A549 (cell line): ENCODE measurements around the gene PDGFC. TPM values are rescaled to one million over a fixed set of nuclear protein-coding genes. Genes with fewer than 3 reads are reported as not detected.

ENCODE experiments used
- ATAC-seq, 2 experiments: fragments of 200-7000 bp in 1 of 2; fragments of >200 bp in 1 of 2; cut with Nextera tagmentation in 1 of 2; cut with Tn5 transposase in 1 of 2; 3 replicates each; pipeline versions ENCODE4 v1.8.0 to v1.9.1; 2018 to 2020; ENCODE audit warnings: mild to moderate bottlenecking in 1 of 2, moderate library complexity in 1 of 2
- CTCF ChIA-PET: fragments of 300-600 bp; sonication (Branson Sonifier 250); formaldehyde crosslinking; extraction: SDS; loops from one replicate; lab custom pipeline; 2021; ENCODE audit warnings: antibody characterized with exemption, inconsistent platforms; lab: Yijun Ruan, JAX
- POLR2A ChIA-PET: fragments of 350-600 bp; formaldehyde crosslinking; extraction: SDS; loops from one replicate; lab custom pipeline; 2021; ENCODE audit warnings: antibody characterized with exemption, inconsistent platforms; lab: Yijun Ruan, JAX
- DNase-seq, 2 experiments: peaks; one replicate each; pipeline versions ENCODE4 v3.0.0 to v3.0.0-alpha.2; 2011 to 2016; ENCODE audit warnings: low read depth in 1 of 2, low spot score in 1 of 2
- FAIRE-seq: peaks from 2 replicates; lab custom pipeline; 2011; peaks lifted over from hg19 to GRCh38; lab: Jason Lieb, UNC
- H3K27ac ChIP-seq, 2 experiments: fragments of >200 bp; sonication (Bioruptor Twin); formaldehyde crosslinking; 3 replicates each; pipeline ENCODE4 v1.5.1; 2016 to 2017
- H3K4me1 ChIP-seq: fragments of >200 bp; sonication (Bioruptor Twin); formaldehyde crosslinking; 3 replicates; pipeline ENCODE4 v1.6.1; 2016
- H3K4me2 ChIP-seq: fragments of >200 bp; sonication (Bioruptor Twin); formaldehyde crosslinking; 3 replicates; pipeline ENCODE4 v1.6.1; 2016
- H3K4me3 ChIP-seq: fragments of >200 bp; sonication (Bioruptor Twin); formaldehyde crosslinking; 3 replicates; pipeline ENCODE4 v1.5.1; 2016
- H3K9me3 ChIP-seq: fragments of >200 bp; sonication (Bioruptor Twin); formaldehyde crosslinking; 3 replicates; pipeline ENCODE4 v1.6.1; 2016
- BHLHE40 ChIP-seq: IDR thresholded peaks from 2 replicates; pipeline ENCODE4 v1.6.1; 2012; ENCODE audit warnings: low read depth, low read length, inconsistent platforms
- CEBPB ChIP-seq, 2 experiments: fragments of >200 bp in 1 of 2; sonication (Bioruptor Twin) in 1 of 2; formaldehyde crosslinking in 1 of 2; IDR thresholded peaks; 2 replicates each; pipeline ENCODE4 v1.6.1; 2012 to 2016
- CHD4 ChIP-seq: fragments of 200-600 bp; sonication (generic); IDR thresholded peaks from 2 replicates; pipeline ENCODE4 v1.6.1; 2016; ENCODE audit warnings: antibody characterized with exemption, mild to moderate bottlenecking, borderline replicate concordance
- ESRRA ChIP-seq: fragments of 150-350 bp; IDR thresholded peaks from 2 replicates; pipeline ENCODE4 v1.6.1; 2014; ENCODE audit warnings: mild to moderate bottlenecking, low read length, borderline replicate concordance
- JUN ChIP-seq, 2 experiments: fragments of >200 bp; sonication (Bioruptor Twin); formaldehyde crosslinking; IDR thresholded peaks; 2 replicates in 1 of 2; 3 replicates in 1 of 2; pipeline ENCODE4 v1.6.1; 2016 to 2017
- JUNB ChIP-seq: fragments of >200 bp; sonication (Bioruptor Twin); formaldehyde crosslinking; IDR thresholded peaks from 2 replicates; pipeline ENCODE4 v1.6.1; 2016
- KDM1A ChIP-seq: fragments of 200-600 bp; sonication (generic); IDR thresholded peaks from 2 replicates; pipeline ENCODE4 v1.6.1; 2016; ENCODE audit warnings: low read depth, mild to moderate bottlenecking
- MAFK ChIP-seq: fragments of 450-650 bp; IDR thresholded peaks from 2 replicates; pipeline ENCODE4 v1.6.1; 2014; ENCODE audit not compliant: partially characterized antibody
- POLR2AphosphoS2 ChIP-seq: conservative IDR thresholded peaks from 2 replicates; pipeline ENCODE4 v1.6.1; 2012; ENCODE audit warnings: low read length, improper control_type of control experiment, inconsistent platforms
- RARB ChIP-seq: fragments of 250-450 bp; sonication (Bioruptor Pico); IDR thresholded peaks from 2 replicates; pipeline ENCODE4 v1.8.0; 2021; ENCODE audit warnings: mild to moderate bottlenecking, moderate library complexity
- REST ChIP-seq: fragments of 200-600 bp; sonication (generic); IDR thresholded peaks from 2 replicates; pipeline ENCODE4 v1.6.1; 2016; ENCODE audit warnings: antibody characterized with exemption, mild to moderate bottlenecking, moderate library complexity
- RNF2 ChIP-seq: fragments of 200-600 bp; sonication (generic); IDR thresholded peaks from 2 replicates; pipeline ENCODE4 v1.6.1; 2016; ENCODE audit warnings: low read depth, mild to moderate bottlenecking, antibody characterized with exemption, moderate library complexity, borderline replicate concordance
- SMC3 ChIP-seq: fragments of >200 bp; sonication (Bioruptor Twin); formaldehyde crosslinking; IDR thresholded peaks from 3 replicates; pipeline ENCODE4 v1.6.1; 2018; ENCODE audit warnings: inconsistent platforms
- TFCP2L1 ChIP-seq: fragments of 250-450 bp; sonication (Bioruptor Pico); IDR thresholded peaks from 2 replicates; pipeline ENCODE4 v1.5.0; 2021; ENCODE audit warnings: mild to moderate bottlenecking
- USF2 ChIP-seq: fragments of 450-650 bp; IDR thresholded peaks from 2 replicates; pipeline ENCODE4 v1.6.1; 2014; ENCODE audit warnings: antibody characterized with exemption
- WGBS: methylation state at CpG from one replicate; pipeline ENCODE4 v1.1.6; 2017; ENCODE audit errors: missing lambda C conversion rate; 5-methylcytosine and 5-hydroxymethylcytosine counted together
- polyA plus RNA-seq, 4 experiments: library from polyadenylated mRNA; depleted of rRNA in 3 of 4; stranded (reverse); fragments of >200 nt; fragmentation: RNase III in 1 of 4; extraction: RNeasy Plus Mini Kit Qiagen cat#74134 plus additional on column Dnase treatment in 1 of 4; gene quantifications; 2 replicates in 3 of 4; 3 replicates in 1 of 4; pipeline ENCODE4 v1.2.3, GENCODE V29; 2011 to 2017
- TF ChIP-seq, protein P1 (sequence below): fragments of 150-350 bp; IDR thresholded peaks from 2 replicates; pipeline ENCODE4 v1.6.1; 2014; ENCODE audit warnings: low read depth, mild to moderate bottlenecking, low read length
- TF ChIP-seq, protein P2 (sequence below): fragments of >200 bp; sonication (Bioruptor Twin); formaldehyde crosslinking; IDR thresholded peaks from 3 replicates; pipeline ENCODE4 v1.5.1; 2016

The PDGFC gene
- polyA plus RNA-seq, 2 of the 4 experiments (the other 2 are of a cell fraction): 3.5 to 4.1 TPM

DNA sequence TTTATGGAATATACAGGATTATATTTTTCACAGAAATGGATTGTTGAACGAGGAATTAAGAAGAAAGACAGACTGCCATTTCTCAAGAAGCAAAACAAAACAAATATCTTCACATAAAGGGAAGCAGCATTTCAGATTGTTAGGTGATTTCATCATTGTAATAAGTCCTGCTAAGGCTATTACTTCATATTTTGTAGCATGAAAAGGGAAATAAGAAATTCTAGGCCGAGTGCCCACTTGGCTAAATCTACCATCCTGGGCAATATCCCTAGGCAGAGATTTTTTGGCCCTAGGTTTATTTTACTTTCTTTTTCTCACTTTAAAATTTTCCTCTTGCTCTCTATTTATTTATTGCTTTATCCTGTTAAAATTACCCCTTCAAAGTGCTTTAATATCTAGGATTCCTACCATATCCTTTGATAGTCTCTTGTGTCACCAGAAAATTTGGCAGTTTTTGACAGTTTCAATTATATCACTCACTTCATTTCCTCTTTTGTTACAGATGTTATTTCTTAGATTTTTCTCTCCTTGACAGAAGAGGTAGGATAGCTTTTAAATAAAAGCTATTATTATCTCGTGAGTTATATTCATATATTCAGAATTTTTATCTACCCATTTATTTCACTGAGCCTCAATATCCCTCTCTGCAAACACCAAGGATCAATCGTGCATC, 142.3 kb downstream of the PDGFC start (continued):
- TF ChIP-seq USF2: no peak
- TF ChIP-seq JUN (IDR thresholded peaks at IDR 0.05): no peak
- TF ChIP-seq, all 56 proteins: peak for 0

DNA sequence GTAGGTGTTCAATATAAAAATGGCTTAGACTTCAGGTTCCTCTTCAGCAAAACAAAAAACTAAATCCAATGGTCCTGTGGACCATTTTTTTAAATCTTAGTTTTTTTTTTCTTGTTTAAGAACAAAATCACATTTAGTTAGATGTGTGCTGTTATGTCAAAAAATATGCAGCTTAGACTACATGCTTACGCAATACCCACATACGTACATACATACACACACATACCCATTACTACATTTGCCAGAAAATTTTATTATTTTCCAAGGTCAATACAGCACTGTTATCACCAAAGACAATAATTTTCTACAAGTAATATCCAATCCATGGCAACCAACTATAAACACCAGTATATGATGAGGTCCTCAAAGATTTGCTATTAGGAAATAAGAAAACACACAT, 144.1 kb downstream of the PDGFC start:
- CTCF ChIA-PET: interaction anchor here (0.9 kb wide), 1 partner anchor 10 kb away, joined by 3 read pairs; no protein-coding TSS in a partner anchor
- Histone ChIP-seq H3K27ac (no peak overlapping the region), H3K4me2 (no peak overlapping the region)
- ATAC-seq (no peak), DNase-seq (no peak)
- POLR2A ChIA-PET: no interaction called here
- 80% methylated on average over 2 of the region's 2 CpGs for WGBS
- TF ChIP-seq CEBPB (IDR thresholded peaks at IDR 0.05) (peak in 1 of 2 experiments; percentile 38; a peak in 1 of 4 replicates), JUNB (no peak)
- TF ChIP-seq, all 56 proteins: peak for 1
- H3K4me1 ChIP-seq: no peaks in the 10 kb centered on the region
- FAIRE-seq: no peak
- no peak overlapping the region for H3K4me3 ChIP-seq
- no peaks in the 10 kb centered on the region for H3K9me3 ChIP-seq

GRCh38 chr4:156825074-156825473, 146.5 kb downstream of the PDGFC start:
- Histone ChIP-seq H3K4me2 (no peak overlapping the region), H3K4me3 (no peak overlapping the region), H3K9me3 (no peaks in the 10 kb centered on the region), H3K27ac (no peak overlapping the region), H3K4me1 (no peaks in the 10 kb centered on the region)
- ATAC-seq (no peak), DNase-seq (no peak), FAIRE-seq (no peak)
- TF ChIP-seq REST (no peak), CHD4 (no peak), SMC3 (no peak), RARB (no peak), RNF2 (no peak), KDM1A (no peak), MAFK (no peak), POLR2AphosphoS2 (no peak), BHLHE40 (no peak), CEBPB (IDR thresholded peaks at IDR 0.05) (no peak), TFCP2L1 (CRISPR knock-in tag) (no peak), ESRRA (no peak), JUNB (no peak)
- TF ChIP-seq, protein P1, sequence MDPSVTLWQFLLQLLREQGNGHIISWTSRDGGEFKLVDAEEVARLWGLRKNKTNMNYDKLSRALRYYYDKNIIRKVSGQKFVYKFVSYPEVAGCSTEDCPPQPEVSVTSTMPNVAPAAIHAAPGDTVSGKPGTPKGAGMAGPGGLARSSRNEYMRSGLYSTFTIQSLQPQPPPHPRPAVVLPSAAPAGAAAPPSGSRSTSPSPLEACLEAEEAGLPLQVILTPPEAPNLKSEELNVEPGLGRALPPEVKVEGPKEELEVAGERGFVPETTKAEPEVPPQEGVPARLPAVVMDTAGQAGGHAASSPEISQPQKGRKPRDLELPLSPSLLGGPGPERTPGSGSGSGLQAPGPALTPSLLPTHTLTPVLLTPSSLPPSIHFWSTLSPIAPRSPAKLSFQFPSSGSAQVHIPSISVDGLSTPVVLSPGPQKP: no peak
- TF ChIP-seq, protein P2, sequence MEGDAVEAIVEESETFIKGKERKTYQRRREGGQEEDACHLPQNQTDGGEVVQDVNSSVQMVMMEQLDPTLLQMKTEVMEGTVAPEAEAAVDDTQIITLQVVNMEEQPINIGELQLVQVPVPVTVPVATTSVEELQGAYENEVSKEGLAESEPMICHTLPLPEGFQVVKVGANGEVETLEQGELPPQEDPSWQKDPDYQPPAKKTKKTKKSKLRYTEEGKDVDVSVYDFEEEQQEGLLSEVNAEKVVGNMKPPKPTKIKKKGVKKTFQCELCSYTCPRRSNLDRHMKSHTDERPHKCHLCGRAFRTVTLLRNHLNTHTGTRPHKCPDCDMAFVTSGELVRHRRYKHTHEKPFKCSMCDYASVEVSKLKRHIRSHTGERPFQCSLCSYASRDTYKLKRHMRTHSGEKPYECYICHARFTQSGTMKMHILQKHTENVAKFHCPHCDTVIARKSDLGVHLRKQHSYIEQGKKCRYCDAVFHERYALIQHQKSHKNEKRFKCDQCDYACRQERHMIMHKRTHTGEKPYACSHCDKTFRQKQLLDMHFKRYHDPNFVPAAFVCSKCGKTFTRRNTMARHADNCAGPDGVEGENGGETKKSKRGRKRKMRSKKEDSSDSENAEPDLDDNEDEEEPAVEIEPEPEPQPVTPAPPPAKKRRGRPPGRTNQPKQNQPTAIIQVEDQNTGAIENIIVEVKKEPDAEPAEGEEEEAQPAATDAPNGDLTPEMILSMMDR: no peak
- ChIA-PET POLR2A (interaction anchor here (0.7 kb wide), 1 partner anchor 230 kb away, joined by 5 read pairs; no protein-coding TSS in a partner anchor), CTCF (no interaction called here)
- WGBS: 58% methylated on average over 4 of the region's 4 CpGs
